Osteocyte (in vitro differentiated cells): ENCODE results near the gene MAOB. TPM values are rescaled to one million over a fixed set of nuclear protein-coding genes. Genes with fewer than 3 reads are reported as not detected.
"Not testable (repeated sequence)": the region's sequence is repeated elsewhere in the genome, so short reads cannot be mapped to it uniquely, and the experiment has no call there.

ENCODE experiments used
- DNase-seq: peaks from one replicate; pipeline ENCODE4 v3.0.0; 2021; ENCODE audit warnings: mixed read lengths; ENCODE audit not compliant: unreplicated experiment; ENCODE audit errors: extremely low spot score
- H3K27ac Mint-ChIP-seq: one replicate; pipeline ENCODE4 v1.8.0; 2021; ENCODE audit warnings: mild to moderate bottlenecking, mixed read lengths; ENCODE audit not compliant: unreplicated experiment
- H3K27me3 Mint-ChIP-seq: one replicate; pipeline ENCODE4 v1.8.0; 2021; ENCODE audit warnings: mixed read lengths; ENCODE audit not compliant: unreplicated experiment
- H3K36me3 Mint-ChIP-seq: one replicate; pipeline ENCODE4 v1.8.0; 2021; ENCODE audit warnings: mixed read lengths; ENCODE audit not compliant: unreplicated experiment
- H3K4me1 Mint-ChIP-seq: one replicate; pipeline ENCODE4 v1.8.0; 2021; ENCODE audit warnings: mixed read lengths; ENCODE audit not compliant: unreplicated experiment
- H3K4me3 Mint-ChIP-seq: one replicate; pipeline ENCODE4 v1.8.0; 2021; ENCODE audit warnings: mild to moderate bottlenecking, moderate library complexity, mixed read lengths; ENCODE audit not compliant: unreplicated experiment
- H3K9me3 Mint-ChIP-seq: one replicate; pipeline ENCODE4 v1.8.0; 2021; ENCODE audit warnings: mixed read lengths; ENCODE audit not compliant: unreplicated experiment
- long read RNA-seq: library from polyadenylated mRNA; unstranded; transcript quantifications from one replicate; pipeline ENCODE4 v2.0.0, GENCODE V29; 2021
- total RNA-seq: library from RNA; stranded (reverse); gene quantifications from 2 replicates; pipeline ENCODE4 v1.2.1, GENCODE V29; 2021
- TF ChIP-seq, protein P1 (sequence below): fragments of 200-600 bp; sonication (generic); IDR thresholded peaks from 2 replicates; pipeline ENCODE4 v1.5.0; 2021; ENCODE audit warnings: antibody characterized with exemption, mild to moderate bottlenecking, moderate library complexity

The MAOB gene
- not detected in 2 replicates for total RNA-seq
- long read RNA-seq: 0 reads

DNA sequence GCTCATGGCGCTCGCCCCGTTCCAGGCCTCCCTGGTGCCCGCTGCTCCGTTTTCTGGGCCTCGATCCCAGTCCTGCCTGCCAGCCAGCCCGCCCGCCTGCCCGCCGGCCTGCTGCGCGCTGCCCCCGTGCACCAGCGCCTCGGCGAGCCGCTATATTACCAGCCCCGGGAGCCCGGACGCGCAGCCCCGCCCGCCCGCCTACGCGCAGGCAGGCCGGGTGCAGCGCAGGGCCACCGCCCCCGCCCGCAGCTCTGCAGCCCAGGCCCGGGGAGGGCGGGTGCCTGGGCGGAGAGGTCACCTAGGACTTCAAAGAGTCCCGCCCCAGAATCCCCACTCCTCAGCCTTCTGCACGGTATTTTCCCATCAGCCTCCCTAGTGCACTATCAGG is at the start of gene MAOB:
Gene MAOB (minus strand): TSS at position 157 of the 388 bp plus-strand sequence. CDS start 151 bp downstream, at position 6.
- DNase-seq: no peak
- H3K36me3 Mint-ChIP-seq: no peaks in the 10 kb centered on the region
- H3K27ac Mint-ChIP-seq: no peak within 1 kb of the TSS
- no peaks in the 10 kb centered on the region for H3K4me1 Mint-ChIP-seq
- no peak within 1 kb of the TSS for H3K4me3 Mint-ChIP-seq
- H3K27me3 Mint-ChIP-seq: peaks cover 5% of the 10 kb centered on the region
- H3K9me3 Mint-ChIP-seq: peaks cover 10% of the 10 kb centered on the region
- TF ChIP-seq, protein P1, sequence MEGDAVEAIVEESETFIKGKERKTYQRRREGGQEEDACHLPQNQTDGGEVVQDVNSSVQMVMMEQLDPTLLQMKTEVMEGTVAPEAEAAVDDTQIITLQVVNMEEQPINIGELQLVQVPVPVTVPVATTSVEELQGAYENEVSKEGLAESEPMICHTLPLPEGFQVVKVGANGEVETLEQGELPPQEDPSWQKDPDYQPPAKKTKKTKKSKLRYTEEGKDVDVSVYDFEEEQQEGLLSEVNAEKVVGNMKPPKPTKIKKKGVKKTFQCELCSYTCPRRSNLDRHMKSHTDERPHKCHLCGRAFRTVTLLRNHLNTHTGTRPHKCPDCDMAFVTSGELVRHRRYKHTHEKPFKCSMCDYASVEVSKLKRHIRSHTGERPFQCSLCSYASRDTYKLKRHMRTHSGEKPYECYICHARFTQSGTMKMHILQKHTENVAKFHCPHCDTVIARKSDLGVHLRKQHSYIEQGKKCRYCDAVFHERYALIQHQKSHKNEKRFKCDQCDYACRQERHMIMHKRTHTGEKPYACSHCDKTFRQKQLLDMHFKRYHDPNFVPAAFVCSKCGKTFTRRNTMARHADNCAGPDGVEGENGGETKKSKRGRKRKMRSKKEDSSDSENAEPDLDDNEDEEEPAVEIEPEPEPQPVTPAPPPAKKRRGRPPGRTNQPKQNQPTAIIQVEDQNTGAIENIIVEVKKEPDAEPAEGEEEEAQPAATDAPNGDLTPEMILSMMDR: no peak

DNA sequence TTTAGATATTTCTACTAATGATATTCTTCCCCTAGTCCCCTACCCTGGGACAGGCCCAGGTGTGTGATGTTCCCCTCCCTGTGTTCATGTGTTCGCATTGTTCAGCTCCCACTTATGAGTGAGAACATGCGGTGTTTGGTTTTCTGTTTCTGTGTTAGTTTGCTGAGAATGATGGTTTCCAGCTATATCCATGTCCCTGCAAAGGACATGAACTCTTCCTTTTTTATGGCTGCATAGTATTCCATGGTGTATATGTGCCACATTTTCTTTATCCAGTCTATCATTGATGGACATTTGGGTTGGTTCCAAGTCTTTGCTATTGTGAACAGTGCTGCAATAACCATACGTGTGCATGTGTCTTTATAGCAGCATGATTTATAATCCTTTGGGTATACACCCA is 39.8 kb upstream of the MAOB start:
- H3K27me3 Mint-ChIP-seq, H3K27ac Mint-ChIP-seq, H3K36me3 Mint-ChIP-seq, H3K4me1 Mint-ChIP-seq, DNase-seq, H3K4me3 Mint-ChIP-seq: not testable (repeated sequence)
- peaks cover 25% of the 10 kb centered on the region for H3K9me3 Mint-ChIP-seq

DNA sequence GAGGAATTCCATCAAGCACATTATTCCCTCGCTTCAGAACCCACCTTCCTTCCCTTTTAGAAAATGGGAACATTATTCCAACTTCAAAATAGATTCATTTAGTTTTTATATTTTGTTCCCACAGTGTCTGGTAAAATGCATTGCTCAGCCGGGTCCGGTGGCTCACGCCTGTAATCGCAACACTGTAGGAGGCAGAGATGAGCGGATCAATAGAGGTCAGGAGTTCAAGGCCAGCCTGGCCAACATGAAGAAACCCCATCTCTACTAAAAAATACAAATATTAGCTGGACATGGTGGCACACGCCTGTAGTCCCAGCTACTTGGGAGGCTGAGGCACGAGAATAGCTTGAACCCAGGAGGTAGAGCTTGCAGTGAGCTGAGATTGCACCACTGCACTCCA is 28.5 kb upstream of the MAOB start:
- H3K27me3 Mint-ChIP-seq, H3K27ac Mint-ChIP-seq, H3K9me3 Mint-ChIP-seq, H3K4me3 Mint-ChIP-seq, DNase-seq, H3K36me3 Mint-ChIP-seq, H3K4me1 Mint-ChIP-seq: not testable (repeated sequence)

DNA sequence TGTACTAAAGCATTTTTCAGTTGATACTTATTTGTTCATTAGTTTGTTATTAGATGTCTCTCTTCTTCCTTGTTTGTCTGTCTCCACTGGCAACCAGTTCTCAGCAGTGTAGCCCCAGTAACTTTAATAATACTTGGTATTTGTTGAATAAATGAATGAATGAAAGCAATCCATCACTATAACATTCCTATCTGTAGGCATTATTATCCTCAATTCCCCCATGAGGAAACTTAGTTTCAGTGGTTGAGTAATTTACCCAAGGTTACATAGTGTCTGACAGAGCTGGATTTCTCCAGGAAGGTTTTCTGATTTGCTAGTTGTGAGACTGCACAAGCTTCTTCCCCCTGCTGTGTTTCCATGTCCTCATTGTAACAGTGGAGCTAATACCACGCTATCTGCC is 27.8 kb upstream of the MAOB start:
- no peak for DNase-seq
- Mint-ChIP-seq H3K36me3 (no peaks in the 10 kb centered on the region), H3K27ac (no peak overlapping the region), H3K4me3 (no peak overlapping the region), H3K4me1 (no peaks in the 10 kb centered on the region), H3K27me3 (peaks cover 2% of the 10 kb centered on the region), H3K9me3 (no peaks in the 10 kb centered on the region)
- TF ChIP-seq, protein P1: no peak

DNA sequence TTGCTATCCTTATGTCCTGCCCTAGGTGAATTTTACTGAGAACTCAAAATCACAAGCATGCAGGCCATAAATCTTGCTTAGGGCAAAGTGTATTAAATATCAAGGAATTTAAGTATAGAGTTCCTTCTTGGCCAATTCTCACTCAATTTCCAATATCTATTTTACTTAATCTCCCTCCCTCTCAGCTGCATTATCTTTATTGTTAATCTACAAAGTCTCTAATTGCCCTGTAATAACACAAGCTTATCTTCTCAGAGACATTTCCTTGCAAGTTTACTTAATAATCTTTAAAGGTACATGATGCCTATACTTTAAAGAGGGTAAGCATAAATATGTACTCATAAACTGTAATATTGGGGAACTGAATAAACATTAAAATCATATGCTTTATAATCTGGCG is 26.9 kb upstream of the MAOB start:
- TF ChIP-seq, protein P1: no peak
- Mint-ChIP-seq H3K27ac (no peak overlapping the region), H3K4me3 (no peak overlapping the region), H3K9me3 (no peaks in the 10 kb centered on the region), H3K4me1 (no peaks in the 10 kb centered on the region), H3K27me3 (peaks cover 2% of the 10 kb centered on the region), H3K36me3 (no peaks in the 10 kb centered on the region)
- no peak for DNase-seq

DNA sequence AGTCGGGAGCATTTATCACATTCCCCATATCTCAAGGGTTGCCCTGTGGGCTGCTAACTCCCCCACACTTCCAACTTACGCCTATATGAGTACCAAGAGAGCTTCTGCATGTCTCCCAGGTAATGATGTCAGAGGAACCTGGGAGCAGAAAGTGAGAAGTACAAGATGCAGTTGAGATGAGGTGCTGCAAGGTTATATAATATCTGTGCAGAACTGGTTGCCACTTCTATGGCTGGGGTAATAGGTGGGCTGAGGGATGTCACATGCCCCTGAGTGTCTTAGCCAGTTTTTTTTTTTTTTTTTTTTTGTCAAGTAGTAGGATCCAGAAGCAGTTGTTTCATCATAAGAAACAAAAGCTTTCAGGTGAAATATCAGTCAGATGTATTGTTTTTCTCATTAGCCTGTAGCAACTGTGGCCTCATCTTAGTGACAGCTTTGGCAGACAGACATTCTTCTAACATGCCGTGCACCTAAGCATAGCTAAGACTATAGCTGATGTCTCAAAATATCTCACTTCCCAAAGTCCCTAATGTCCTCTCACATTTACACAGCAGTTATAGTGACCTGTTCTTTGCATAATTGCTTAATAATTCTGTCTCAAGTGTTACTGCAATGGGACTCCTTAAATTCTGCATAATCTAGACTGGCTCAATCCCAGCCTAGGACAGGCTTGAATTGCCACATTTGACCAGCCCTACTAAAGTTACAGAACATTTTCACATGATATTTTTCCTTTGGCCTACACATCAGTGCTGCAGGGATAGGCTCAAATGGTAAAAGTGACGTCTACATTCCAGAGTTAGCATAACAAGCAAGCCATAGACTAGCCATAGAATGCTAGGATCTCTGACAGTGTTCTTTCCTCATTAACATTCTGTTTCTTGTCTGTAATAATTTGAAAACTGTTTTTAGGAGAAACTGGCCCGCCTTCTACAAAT is 17.9 kb upstream of the MAOB start:
- H3K4me1 Mint-ChIP-seq: no peaks in the 10 kb centered on the region
- no peak overlapping the region for H3K4me3 Mint-ChIP-seq
- TF ChIP-seq, protein P1: no peak
- H3K27ac Mint-ChIP-seq: no peak overlapping the region
- peaks cover 3% of the 10 kb centered on the region for H3K9me3 Mint-ChIP-seq
- no peaks in the 10 kb centered on the region for H3K36me3 Mint-ChIP-seq
- no peak for DNase-seq
- H3K27me3 Mint-ChIP-seq: no peaks in the 10 kb centered on the region
